Liver (tissue), 2 donors: ENCODE measurements around the gene NIPBL.
"Not testable (repeated sequence)": the region's sequence is repeated elsewhere in the genome, so short reads cannot be mapped to it uniquely, and the experiment has no call there.

Source experiments
- TF ChIP-seq, protein P1 (sequence below): fragments of 150-350 bp; IDR thresholded peaks from 2 replicates; pipeline ENCODE4 v1.5.1; 2017; ENCODE audit warnings: improper control_type of control experiment, low read depth, low read length; ENCODE audit not compliant: missing input control
- TF ChIP-seq, protein P2 (sequence below): IDR thresholded peaks from 2 replicates; pipeline ENCODE4 v1.6.1; 2016; ENCODE audit warnings: antibody characterized with exemption
- donor health status: healthy.

DNA sequence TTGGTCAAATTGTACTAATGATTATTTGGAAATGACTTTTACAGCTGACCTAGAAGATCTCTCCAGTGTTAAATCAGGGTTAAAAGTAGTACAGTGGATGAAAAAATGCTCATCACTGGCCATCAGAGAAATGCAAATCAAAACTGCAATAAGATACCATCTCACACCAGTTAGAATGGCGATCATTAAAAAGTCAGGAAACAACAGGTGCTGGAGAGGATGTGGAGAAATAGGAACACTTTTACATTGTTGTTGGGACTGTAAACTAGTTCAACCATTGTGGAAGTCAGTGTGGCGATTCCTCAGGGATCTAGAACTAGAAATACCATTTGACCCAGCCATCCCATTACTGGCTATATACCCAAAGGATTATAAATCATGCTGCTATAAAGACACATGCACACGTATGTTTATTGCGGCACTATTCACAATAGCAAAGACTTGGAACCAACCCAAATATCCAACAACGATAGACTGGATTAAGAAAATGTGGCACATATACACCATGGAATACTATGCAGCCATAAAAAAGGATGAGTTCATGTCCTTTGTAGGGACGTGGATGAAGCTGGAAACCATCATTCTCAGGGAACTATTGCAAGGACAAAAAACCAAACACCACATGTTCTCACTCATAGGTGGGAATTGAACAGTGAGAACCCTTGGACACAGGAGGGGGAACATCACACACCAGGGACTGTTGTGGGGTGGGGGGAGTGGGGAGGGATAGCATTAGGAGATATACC, 15.7 kb downstream of the NIPBL start:
- TF ChIP-seq, protein P1, sequence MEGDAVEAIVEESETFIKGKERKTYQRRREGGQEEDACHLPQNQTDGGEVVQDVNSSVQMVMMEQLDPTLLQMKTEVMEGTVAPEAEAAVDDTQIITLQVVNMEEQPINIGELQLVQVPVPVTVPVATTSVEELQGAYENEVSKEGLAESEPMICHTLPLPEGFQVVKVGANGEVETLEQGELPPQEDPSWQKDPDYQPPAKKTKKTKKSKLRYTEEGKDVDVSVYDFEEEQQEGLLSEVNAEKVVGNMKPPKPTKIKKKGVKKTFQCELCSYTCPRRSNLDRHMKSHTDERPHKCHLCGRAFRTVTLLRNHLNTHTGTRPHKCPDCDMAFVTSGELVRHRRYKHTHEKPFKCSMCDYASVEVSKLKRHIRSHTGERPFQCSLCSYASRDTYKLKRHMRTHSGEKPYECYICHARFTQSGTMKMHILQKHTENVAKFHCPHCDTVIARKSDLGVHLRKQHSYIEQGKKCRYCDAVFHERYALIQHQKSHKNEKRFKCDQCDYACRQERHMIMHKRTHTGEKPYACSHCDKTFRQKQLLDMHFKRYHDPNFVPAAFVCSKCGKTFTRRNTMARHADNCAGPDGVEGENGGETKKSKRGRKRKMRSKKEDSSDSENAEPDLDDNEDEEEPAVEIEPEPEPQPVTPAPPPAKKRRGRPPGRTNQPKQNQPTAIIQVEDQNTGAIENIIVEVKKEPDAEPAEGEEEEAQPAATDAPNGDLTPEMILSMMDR = not testable (repeated sequence)
- TF ChIP-seq, protein P2, sequence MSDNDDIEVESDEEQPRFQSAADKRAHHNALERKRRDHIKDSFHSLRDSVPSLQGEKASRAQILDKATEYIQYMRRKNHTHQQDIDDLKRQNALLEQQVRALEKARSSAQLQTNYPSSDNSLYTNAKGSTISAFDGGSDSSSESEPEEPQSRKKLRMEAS = not testable (repeated sequence)
